ENCODE results near the gene PRKD1. TPM values are rescaled to one million over a fixed set of nuclear protein-coding genes. Genes with fewer than 3 reads are reported as not detected.
A peak's percentile ranks its signal among the peaks of the same experiment; 100 is the strongest.
"Not testable (repeated sequence)": the region's sequence is repeated elsewhere in the genome, so short reads cannot be mapped to it uniquely, and the experiment has no call there.

The PRKD1 gene
- total RNA-seq, 8 experiments from 2014 or later, result 0.25 to 15.2 (median 3.1) TPM

GRCh38 chr14:29738056-29738455 lies 189.6 kb downstream of the PRKD1 start:
- ATAC-seq (replicated peaks in 6 of 8), result no peak
- in situ Hi-C loops (cut with MboI; ENCODE audit: low pct_unique_long_range_greater_than_20kb in 2 of 9, low sequenced_read_pairs in 9 of 9, unreplicated experiment in 9 of 9), result no loop called here
- Histone ChIP-seq H3K27ac (no peak overlapping the region), H3K4me1 (replicated peaks in 1 of 2) (peaks cover 0 to 9% of the 10 kb centered on the region in 2 donors), H3K4me3 (no peak overlapping the region)
- 50 to 100% (median 100%) methylated on average over 1 of the region's 1 CpG; no CpG with 5 or more reads in 3 of the 10 experiments for WGBS, 10 experiments

DNA sequence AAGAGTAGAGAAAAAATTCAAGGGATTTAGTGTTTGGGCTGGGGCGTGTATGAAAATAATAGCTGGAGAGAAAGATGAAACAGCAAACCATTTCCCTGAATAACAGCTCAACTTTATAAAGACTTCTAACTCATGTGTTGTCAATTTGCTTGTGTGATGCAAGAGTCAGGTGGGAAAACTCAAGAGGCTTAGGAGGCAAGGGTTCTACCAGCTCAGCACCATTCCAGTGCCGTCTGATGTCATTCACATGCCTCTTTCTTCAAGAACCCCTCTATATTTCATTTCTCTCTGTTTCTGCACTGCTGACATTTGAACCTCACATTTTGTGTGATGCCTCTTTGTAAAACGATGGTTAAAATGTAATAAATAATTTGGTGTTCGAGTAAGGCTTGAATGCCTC lies 192.2 kb downstream of the PRKD1 start:
- no peak overlapping the region for H3K4me3 ChIP-seq
- WGBS, 10 experiments, result 66 to 100% (median 88%) methylated on average over 2 to 4 of the region's 4 CpGs; no CpG with 5 or more reads in 1 of the 10 experiments
- no peak overlapping the region for H3K27ac ChIP-seq
- H3K4me1 ChIP-seq (replicated peaks in 1 of 2), result no peaks in the 10 kb centered on the region
- peak in 1 of 8 experiments; percentile 36 for ATAC-seq (replicated peaks in 6 of 8)
- in situ Hi-C loops (cut with MboI; ENCODE audit: low pct_unique_long_range_greater_than_20kb in 2 of 9, low sequenced_read_pairs in 9 of 9, unreplicated experiment in 9 of 9), result no loop called here

- in situ Hi-C loops (cut with MboI; ENCODE audit: low pct_unique_long_range_greater_than_20kb in 2 of 9, low sequenced_read_pairs in 9 of 9, unreplicated experiment in 9 of 9), result no loop called here
- WGBS, 10 experiments, result 25 to 100% (median 67%) methylated on average over 1 of the region's 1 CpG; no CpG with 5 or more reads in 1 of the 10 experiments
- Histone ChIP-seq H3K27ac (no peak overlapping the region), H3K4me1 (replicated peaks in 1 of 2) (no peaks in the 10 kb centered on the region), H3K4me3 (no peak overlapping the region)
- no peak for ATAC-seq (replicated peaks in 6 of 8)
These were observed 192.9 kb downstream of the PRKD1 start for GRCh38 chr14:29734732-29735131.

- in situ Hi-C loops (cut with MboI; ENCODE audit: low pct_unique_long_range_greater_than_20kb in 2 of 9, low sequenced_read_pairs in 9 of 9, unreplicated experiment in 9 of 9); H3K4me3 ChIP-seq; H3K27ac ChIP-seq: not testable (repeated sequence)
- peaks cover 9 to 16% of the 10 kb centered on the region in 2 donors for H3K4me1 ChIP-seq (replicated peaks in 1 of 2)
- ATAC-seq (replicated peaks in 6 of 8), result peak in 1 of 8 experiments; percentile 22
- 80 to 100% (median 95%) methylated on average over 1 to 2 of the region's 4 CpGs; no CpG with 5 or more reads in 2 of the 10 experiments for WGBS, 10 experiments
These were observed 200.9 kb downstream of the PRKD1 start for GRCh38 chr14:29726560-29727331.

DNA sequence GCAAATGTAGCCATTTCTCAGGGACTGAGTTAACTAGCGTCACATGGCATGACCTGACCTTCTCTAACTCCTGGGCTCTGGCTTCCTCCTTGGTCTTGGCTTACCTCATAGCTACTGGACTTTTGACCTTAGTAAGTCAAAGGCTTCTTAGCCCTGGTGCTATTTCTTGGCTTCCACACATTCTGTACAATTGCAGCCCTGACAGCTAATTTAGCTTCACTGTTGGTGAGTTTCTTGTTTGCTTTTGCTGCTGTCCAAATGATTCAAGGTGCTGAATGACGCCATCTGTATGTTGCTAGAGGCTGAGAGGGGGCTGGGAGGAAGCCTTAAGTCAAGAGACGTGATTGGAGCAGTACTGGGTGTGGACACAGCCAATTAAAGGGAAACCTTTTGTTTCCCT lies 202.7 kb downstream of the PRKD1 start:
- in situ Hi-C loops (cut with MboI; ENCODE audit: low pct_unique_long_range_greater_than_20kb in 2 of 9, low sequenced_read_pairs in 9 of 9, unreplicated experiment in 9 of 9), result no loop called here

GRCh38 chr14:29722831-29723230 lies 204.8 kb downstream of the PRKD1 start:
- in situ Hi-C loops (cut with MboI; ENCODE audit: low pct_unique_long_range_greater_than_20kb in 2 of 9, low sequenced_read_pairs in 9 of 9, unreplicated experiment in 9 of 9), result no loop called here
- Histone ChIP-seq H3K27ac (no peak overlapping the region), H3K4me1 (replicated peaks in 1 of 2) (peaks cover 13 to 18% of the 10 kb centered on the region in 2 donors), H3K4me3 (no peak overlapping the region)
- no peak for ATAC-seq (replicated peaks in 6 of 8)
- 67 to 100% (median 100%) methylated on average over 1 of the region's 1 CpG; no CpG with 5 or more reads in 2 of the 10 experiments for WGBS, 10 experiments

More for the DNA sequence above, 202.7 kb downstream of the PRKD1 start:
- no peak overlapping the region for H3K27ac ChIP-seq
- 33 to 100% (median 74%) methylated on average over 1 to 3 of the region's 3 CpGs; no CpG with 5 or more reads in 2 of the 10 experiments for WGBS, 10 experiments
- peaks cover 13 to 18% of the 10 kb centered on the region in 2 donors for H3K4me1 ChIP-seq (replicated peaks in 1 of 2)
- ATAC-seq (replicated peaks in 6 of 8), result peak in 6 of 8 experiments; percentile 44 to 99 (median 90)
- H3K4me3 ChIP-seq, result no peak overlapping the region

DNA sequence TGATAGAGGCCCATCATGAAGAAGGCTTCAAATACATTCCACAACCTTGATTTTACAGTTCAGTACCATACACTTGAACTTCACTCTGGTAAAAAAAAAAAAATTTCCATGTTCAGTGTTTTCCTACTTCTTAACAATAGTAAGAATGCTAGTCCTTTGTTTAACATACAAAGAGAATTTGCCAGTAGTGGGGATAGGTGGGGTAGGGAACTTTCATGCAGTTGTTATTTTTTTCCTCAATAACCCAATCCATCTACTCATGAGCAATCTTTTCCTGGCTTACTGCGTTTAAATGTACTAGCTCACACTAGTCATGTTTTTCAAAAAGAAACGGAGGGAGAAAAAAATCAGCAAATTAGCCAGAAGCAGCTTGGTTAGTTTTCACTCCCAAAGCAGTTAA lies 206.1 kb downstream of the PRKD1 start:
- no peak overlapping the region for H3K27ac ChIP-seq
- in situ Hi-C loops (cut with MboI; ENCODE audit: low pct_unique_long_range_greater_than_20kb in 2 of 9, low sequenced_read_pairs in 9 of 9, unreplicated experiment in 9 of 9), result no loop called here
- WGBS, 10 experiments, result 46 to 86% (median 71%) methylated on average over 1 to 2 of the region's 2 CpGs

GRCh38 chr14:29717901-29718300 lies 209.7 kb downstream of the PRKD1 start:
- in situ Hi-C loops (cut with MboI; ENCODE audit: low pct_unique_long_range_greater_than_20kb in 2 of 9, low sequenced_read_pairs in 9 of 9, unreplicated experiment in 9 of 9), result no loop called here
- Histone ChIP-seq H3K4me1 (replicated peaks in 1 of 2) (peaks cover 6 to 8% of the 10 kb centered on the region in 2 donors), H3K27ac (no peak overlapping the region), H3K4me3 (no peak overlapping the region)
- ATAC-seq (replicated peaks in 6 of 8), result no peak
- 33 to 100% (median 87%) methylated on average over 1 to 5 of the region's 5 CpGs; no CpG with 5 or more reads in 1 of the 10 experiments for WGBS, 10 experiments

More for the DNA sequence above, 206.1 kb downstream of the PRKD1 start:
- Histone ChIP-seq H3K4me3 (no peak overlapping the region), H3K4me1 (replicated peaks in 1 of 2) (peaks cover 13 to 18% of the 10 kb centered on the region in 2 donors)
- no peak for ATAC-seq (replicated peaks in 6 of 8)

GRCh38 chr14:29716150-29716549 lies 211.5 kb downstream of the PRKD1 start:
- WGBS, 10 experiments, result 0 to 88% (median 67%) methylated on average over 1 of the region's 1 CpG; no CpG with 5 or more reads in 5 of the 10 experiments
- ATAC-seq (replicated peaks in 6 of 8), result peak in 2 of 8 experiments; percentile 65 to 73
- Histone ChIP-seq H3K4me1 (replicated peaks in 1 of 2) (peaks cover 3 to 8% of the 10 kb centered on the region in 2 donors), H3K4me3 (no peak overlapping the region), H3K27ac (no peak overlapping the region)
- in situ Hi-C loops (cut with MboI; ENCODE audit: low pct_unique_long_range_greater_than_20kb in 2 of 9, low sequenced_read_pairs in 9 of 9, unreplicated experiment in 9 of 9), result no loop called here

DNA sequence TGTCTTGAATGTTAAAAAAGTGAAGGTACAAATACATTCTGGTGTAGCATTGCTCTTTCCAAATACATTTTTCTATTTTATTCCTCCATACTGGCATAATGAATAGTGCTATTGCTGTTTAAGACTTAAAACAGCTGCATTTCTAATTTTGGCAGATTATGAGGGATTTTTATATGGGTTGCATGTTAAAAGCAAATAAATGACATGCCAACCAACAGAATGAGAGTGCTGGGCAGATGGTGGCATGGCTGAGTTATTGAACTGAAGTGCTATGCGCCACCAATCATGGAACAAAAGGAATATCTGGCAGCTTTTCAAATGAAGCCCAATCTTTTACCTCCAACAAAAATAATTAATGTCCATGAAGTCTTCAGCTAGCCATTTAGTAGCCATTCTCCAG lies 215.0 kb downstream of the PRKD1 start:
- Histone ChIP-seq H3K4me3 (no peak overlapping the region), H3K27ac (no peak overlapping the region), H3K4me1 (replicated peaks in 1 of 2) (peaks cover 10 to 23% of the 10 kb centered on the region in 2 donors)
- 25 to 100% (median 90%) methylated on average over 1 of the region's 1 CpG; no CpG with 5 or more reads in 2 of the 10 experiments for WGBS, 10 experiments
- in situ Hi-C loops (cut with MboI; ENCODE audit: low pct_unique_long_range_greater_than_20kb in 2 of 9, low sequenced_read_pairs in 9 of 9, unreplicated experiment in 9 of 9), result no loop called here
- no peak for ATAC-seq (replicated peaks in 6 of 8)

DNA sequence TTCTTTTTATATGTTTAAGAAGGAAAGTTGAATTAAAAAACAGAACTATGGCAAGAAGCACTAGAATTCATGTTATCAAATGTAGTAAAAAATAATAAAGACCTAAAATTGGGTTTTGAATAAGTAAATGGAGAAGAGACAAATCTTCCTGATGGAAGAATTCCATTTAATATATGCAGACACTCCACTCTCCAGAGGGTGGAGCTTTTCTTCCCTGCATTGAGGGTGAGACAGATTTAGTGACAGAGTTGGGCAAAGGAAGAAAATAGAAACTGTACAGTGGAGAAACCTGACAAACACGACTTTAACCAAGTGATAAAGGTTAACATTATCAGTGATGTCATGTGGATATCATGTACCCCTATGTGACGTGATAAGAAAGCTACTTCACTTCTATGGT lies 217.6 kb downstream of the PRKD1 start:
- in situ Hi-C loops (cut with MboI; ENCODE audit: low pct_unique_long_range_greater_than_20kb in 2 of 9, low sequenced_read_pairs in 9 of 9, unreplicated experiment in 9 of 9), result no loop called here
- peaks cover 7 to 25% of the 10 kb centered on the region in 2 donors for H3K4me1 ChIP-seq (replicated peaks in 1 of 2)
- no peak overlapping the region for H3K27ac ChIP-seq
- peak in 2 of 8 experiments; percentile 28 to 43 for ATAC-seq (replicated peaks in 6 of 8)
- H3K4me3 ChIP-seq, result no peak overlapping the region
- WGBS, 10 experiments, result 53 to 100% (median 75%) methylated on average over 1 to 2 of the region's 2 CpGs; no CpG with 5 or more reads in 1 of the 10 experiments

- in situ Hi-C loops (cut with MboI; ENCODE audit: low pct_unique_long_range_greater_than_20kb in 2 of 9, low sequenced_read_pairs in 9 of 9, unreplicated experiment in 9 of 9), result no loop called here
- peak overlapping the region; percentile 11 to 51 for H3K27ac ChIP-seq
- H3K4me1 ChIP-seq (replicated peaks in 1 of 2), result peaks cover 7 to 25% of the 10 kb centered on the region in 2 donors
- H3K4me3 ChIP-seq, result no peak overlapping the region
- ATAC-seq (replicated peaks in 6 of 8), result peak in 5 of 8 experiments; percentile 35 to 95 (median 78)
These were observed 218.2 kb downstream of the PRKD1 start for GRCh38 chr14:29709490-29709889.

DNA sequence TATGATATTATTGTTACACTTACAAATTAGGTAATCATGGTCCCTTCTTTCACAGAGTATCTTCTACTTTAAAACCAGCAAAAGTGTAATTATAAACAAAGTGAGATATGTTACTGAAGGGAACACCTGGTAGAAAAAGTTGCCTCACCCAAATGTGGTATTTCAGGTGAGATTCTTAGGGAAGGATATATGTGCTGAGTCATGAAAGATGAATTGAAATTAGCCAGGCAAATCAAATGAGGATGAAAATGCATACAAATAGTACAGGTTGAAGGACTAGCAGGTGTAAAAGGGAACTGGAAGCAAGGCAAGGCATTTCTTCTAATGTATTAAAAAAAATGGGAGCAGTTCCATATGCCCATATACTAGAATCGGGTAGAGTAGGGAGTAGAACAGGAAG lies 220.9 kb downstream of the PRKD1 start:
- H3K27ac ChIP-seq, result no peak overlapping the region
- in situ Hi-C loops (cut with MboI; ENCODE audit: low pct_unique_long_range_greater_than_20kb in 2 of 9, low sequenced_read_pairs in 9 of 9, unreplicated experiment in 9 of 9), result no loop called here
- WGBS, 10 experiments, result 69 to 100% (median 92%) methylated on average over 1 of the region's 1 CpG; no CpG with 5 or more reads in 1 of the 10 experiments
- ATAC-seq (replicated peaks in 6 of 8), result no peak
- peaks cover 7 to 16% of the 10 kb centered on the region in 2 donors for H3K4me1 ChIP-seq (replicated peaks in 1 of 2)
- H3K4me3 ChIP-seq, result no peak overlapping the region

All from motor neuron (in vitro differentiated cells).